Memory B cell (primary cell): ENCODE results near the gene LEUTX.
A peak's percentile ranks its signal among the peaks of the same experiment; 100 is the strongest.
"Not testable (repeated sequence)": the region's sequence is repeated elsewhere in the genome, so short reads cannot be mapped to it uniquely, and the experiment has no call there.

Experiments used
- ATAC-seq: fragments of 150-1000 bp; cut with Tn5 transposase; 2 replicates; pipeline ENCODE4 v1.10.0; 2021; ENCODE audit warnings: low read depth, mild to moderate bottlenecking, moderate library complexity
- DNase-seq, 2 donors: peaks; one replicate each; pipeline ENCODE4 v3.0.0; 2022; ENCODE audit warnings: low spot score in 2 of 2
- H3K27ac Mint-ChIP-seq: one replicate; pipeline ENCODE4 v1.8.0; 2022; ENCODE audit warnings: mild to moderate bottlenecking, moderate library complexity, mixed read lengths
- H3K27me3 Mint-ChIP-seq: one replicate; pipeline ENCODE4 v1.8.0; 2022; ENCODE audit warnings: mixed read lengths
- H3K36me3 Mint-ChIP-seq: one replicate; pipeline ENCODE4 v1.8.0; 2022; ENCODE audit warnings: mild to moderate bottlenecking, mixed read lengths
- H3K4me1 Mint-ChIP-seq: one replicate; pipeline ENCODE4 v1.8.0; 2022; ENCODE audit warnings: mixed read lengths
- H3K4me3 Mint-ChIP-seq: one replicate; pipeline ENCODE4 v1.8.0; 2022; ENCODE audit warnings: mild to moderate bottlenecking, moderate library complexity, mixed read lengths
- H3K9me3 Mint-ChIP-seq: one replicate; pipeline ENCODE4 v1.8.0; 2022; ENCODE audit warnings: mixed read lengths

LEUTX gene

DNA sequence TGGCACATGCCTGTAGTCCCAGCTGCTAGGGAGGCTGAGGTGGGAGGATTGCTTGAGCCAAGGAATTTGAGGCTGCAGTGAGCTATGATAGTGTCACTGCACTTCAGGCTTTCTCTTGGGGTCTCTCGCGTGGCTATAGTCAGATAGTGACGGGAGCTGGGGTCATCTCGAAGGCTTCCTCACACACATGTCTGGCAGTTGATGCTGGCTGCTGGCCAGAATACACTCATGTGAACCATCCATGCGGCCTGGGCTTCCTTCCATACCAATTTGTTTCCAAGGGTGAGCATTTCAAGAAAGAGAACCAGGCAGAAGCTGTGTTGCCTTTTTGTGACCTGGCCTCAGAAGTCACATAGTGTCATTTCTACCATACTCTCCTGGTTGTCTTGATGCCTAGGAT is 26.4 kb downstream of the LEUTX start:
- Mint-ChIP-seq H3K27me3 (peaks cover 16% of the 10 kb centered on the region), H3K36me3 (no peaks in the 10 kb centered on the region), H3K27ac (no peak overlapping the region), H3K9me3 (no peaks in the 10 kb centered on the region), H3K4me3 (no peak overlapping the region), H3K4me1 (no peaks in the 10 kb centered on the region)
- no peak for DNase-seq
- no peak for ATAC-seq

DNA sequence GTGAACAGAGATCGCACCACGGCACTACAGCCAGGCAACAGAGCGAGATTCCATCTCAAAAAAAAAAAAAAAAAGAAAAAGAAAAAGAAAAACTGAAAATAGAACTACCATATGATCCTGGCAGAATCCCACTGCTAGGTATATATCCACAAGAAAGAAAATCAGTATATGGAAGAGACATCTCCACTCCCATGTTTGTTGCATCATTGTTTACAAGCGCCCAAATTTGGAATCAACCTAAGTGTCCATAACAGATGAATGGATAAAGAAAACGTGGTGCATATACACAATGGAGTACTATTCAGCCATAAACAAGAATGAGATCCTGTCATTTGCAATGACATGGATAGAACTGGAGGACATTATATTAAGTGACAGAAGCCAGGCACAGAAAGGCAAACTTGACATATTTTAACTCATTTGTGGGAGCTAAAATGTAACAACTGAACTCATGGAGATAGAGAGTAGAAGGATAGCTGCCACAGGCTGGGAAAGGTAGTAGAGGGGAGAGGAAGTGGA is 29.3 kb downstream of the LEUTX start:
- Mint-ChIP-seq H3K4me3 (no peak overlapping the region), H3K36me3 (no peaks in the 10 kb centered on the region), H3K9me3 (no peaks in the 10 kb centered on the region), H3K4me1 (no peaks in the 10 kb centered on the region), H3K27me3 (peaks cover 10% of the 10 kb centered on the region), H3K27ac (no peak overlapping the region)
- ATAC-seq (no peak), DNase-seq (no peak)

DNA sequence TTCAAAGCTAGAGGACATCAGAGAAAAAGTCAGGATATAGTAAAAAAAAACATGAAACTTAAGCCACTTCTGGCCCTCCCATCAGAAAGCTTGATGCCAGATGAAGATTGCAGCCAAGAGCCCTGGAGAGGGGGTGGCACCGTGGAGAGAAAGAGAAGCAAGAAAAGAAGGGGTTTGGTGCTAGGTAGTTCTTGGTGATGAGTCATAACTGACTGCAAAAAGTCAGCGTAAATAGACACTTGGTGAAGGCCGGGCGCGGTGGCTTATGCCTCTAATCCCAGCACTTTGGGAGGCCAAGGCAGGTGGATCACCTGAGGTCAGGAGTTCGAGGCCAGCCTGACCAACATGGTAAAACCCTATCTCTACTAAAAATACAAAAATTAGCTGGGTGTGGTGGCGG is 30.0 kb downstream of the LEUTX start:
- H3K9me3 Mint-ChIP-seq, H3K4me3 Mint-ChIP-seq, DNase-seq, ATAC-seq, H3K36me3 Mint-ChIP-seq, H3K27ac Mint-ChIP-seq, H3K27me3 Mint-ChIP-seq, H3K4me1 Mint-ChIP-seq: not testable (repeated sequence)

DNA sequence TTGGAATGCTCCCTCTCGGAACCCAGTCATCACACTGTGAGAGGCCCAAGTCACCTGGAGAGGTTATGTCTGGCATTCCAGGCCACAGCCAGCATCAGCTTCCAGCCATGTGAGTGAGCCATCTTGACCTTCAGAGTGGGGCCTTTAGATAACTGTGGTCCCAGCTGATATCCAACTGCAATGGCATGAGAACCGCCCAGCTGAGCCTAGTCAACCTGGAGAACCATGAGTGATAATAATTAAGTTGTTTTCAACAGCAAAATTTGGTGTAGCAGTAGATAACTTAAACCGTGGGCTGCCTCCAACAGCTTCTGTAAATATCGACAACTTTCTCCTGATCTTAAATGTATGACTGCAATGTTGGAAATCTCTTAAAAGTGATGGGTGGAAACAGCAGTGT is 30.7 kb downstream of the LEUTX start:
- DNase-seq (no peak), ATAC-seq (no peak)
- Mint-ChIP-seq H3K36me3 (peaks cover 3% of the 10 kb centered on the region), H3K4me1 (no peaks in the 10 kb centered on the region), H3K27ac (no peak overlapping the region), H3K27me3 (peaks cover 5% of the 10 kb centered on the region), H3K9me3 (no peaks in the 10 kb centered on the region), H3K4me3 (no peak overlapping the region)

DNA sequence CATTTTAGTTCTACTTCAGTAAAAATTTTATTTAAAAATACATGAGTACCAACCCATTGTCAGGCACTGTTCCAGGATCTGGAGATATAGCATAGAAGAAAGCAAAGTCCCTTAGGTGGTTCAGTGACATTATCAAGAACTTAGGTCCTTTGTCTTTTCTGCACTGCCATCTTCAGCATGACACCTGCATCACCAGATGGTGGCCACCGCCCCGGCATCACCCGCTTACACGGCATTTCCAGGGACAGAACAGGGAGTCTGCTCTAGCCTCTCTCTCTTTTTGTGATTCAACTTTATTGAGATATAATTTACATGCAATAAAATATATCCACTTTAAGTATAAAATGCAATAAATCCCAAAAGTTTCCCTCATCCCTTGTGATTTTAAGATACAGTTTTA is 31.8 kb downstream of the LEUTX start:
- Mint-ChIP-seq H3K27ac (no peak overlapping the region), H3K27me3 (peaks cover 2% of the 10 kb centered on the region), H3K36me3 (peaks cover 3% of the 10 kb centered on the region), H3K4me3 (no peak overlapping the region), H3K4me1 (no peaks in the 10 kb centered on the region), H3K9me3 (no peaks in the 10 kb centered on the region)
- no peak for DNase-seq
- ATAC-seq: no peak

DNA sequence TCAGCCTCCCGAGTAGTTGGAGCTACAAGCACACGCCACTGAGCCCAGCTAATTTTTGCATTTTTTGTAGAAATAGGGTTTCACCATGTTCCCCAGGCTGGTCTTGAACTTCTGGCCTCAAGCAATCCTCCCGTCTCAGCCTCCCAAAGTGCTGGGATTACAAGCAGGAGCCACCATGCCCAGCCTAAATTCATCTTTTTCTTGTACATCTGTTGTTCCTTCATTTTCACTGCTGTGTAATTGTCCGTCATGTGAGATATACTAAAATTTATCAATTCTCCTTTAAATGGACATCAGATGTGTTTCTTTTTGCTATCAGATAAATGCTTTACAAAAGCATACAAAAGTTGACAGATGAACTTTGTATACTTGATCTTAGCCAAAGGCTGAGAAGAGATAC is 32.4 kb downstream of the LEUTX start:
- H3K9me3 Mint-ChIP-seq: no peaks in the 10 kb centered on the region
- H3K27me3 Mint-ChIP-seq: no peaks in the 10 kb centered on the region
- no peaks in the 10 kb centered on the region for H3K4me1 Mint-ChIP-seq
- ATAC-seq (no peak), DNase-seq (no peak)
- peaks cover 5% of the 10 kb centered on the region for H3K36me3 Mint-ChIP-seq
- H3K4me3 Mint-ChIP-seq: no peak overlapping the region
- no peak overlapping the region for H3K27ac Mint-ChIP-seq

DNA sequence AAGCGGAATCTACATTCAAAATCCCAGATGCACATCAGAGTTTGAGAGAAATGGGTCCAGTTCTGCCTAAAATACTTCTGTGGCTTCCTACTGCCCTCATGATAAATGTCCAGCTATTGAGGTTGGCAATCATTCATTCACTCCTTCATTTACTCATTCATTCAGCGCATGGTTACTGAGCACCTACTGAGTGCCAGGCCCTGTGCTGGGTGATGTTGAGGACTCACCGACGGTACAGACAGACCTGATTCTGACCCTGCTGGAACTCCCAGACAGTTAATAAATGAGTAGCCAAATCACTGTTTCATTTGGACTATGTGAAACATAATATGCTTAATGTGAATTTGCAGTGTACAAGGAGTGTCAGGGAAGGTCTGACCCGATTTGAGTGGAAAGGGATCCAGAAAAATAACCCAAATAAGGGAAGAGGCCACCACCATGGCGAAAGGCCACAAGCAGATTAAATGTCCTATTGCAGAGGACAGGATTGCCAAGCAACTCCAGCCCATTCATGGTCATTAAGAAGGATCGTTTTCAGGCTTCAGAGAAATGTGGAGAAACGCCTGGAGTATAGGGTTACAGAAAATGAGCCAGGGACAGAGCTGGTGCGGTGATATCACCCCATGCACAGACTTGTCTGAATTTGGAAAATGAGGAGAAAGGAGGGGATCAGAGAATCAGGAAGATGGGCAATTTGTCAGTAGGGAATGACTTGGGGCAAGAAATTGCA is 34.8 kb downstream of the LEUTX start:
- no peak overlapping the region for H3K4me3 Mint-ChIP-seq
- peaks cover 13% of the 10 kb centered on the region for H3K36me3 Mint-ChIP-seq
- no peaks in the 10 kb centered on the region for H3K9me3 Mint-ChIP-seq
- H3K27me3 Mint-ChIP-seq: no peaks in the 10 kb centered on the region
- ATAC-seq (no peak), DNase-seq (no peak)
- peaks cover 3% of the 10 kb centered on the region for H3K4me1 Mint-ChIP-seq
- no peak overlapping the region for H3K27ac Mint-ChIP-seq

DNA sequence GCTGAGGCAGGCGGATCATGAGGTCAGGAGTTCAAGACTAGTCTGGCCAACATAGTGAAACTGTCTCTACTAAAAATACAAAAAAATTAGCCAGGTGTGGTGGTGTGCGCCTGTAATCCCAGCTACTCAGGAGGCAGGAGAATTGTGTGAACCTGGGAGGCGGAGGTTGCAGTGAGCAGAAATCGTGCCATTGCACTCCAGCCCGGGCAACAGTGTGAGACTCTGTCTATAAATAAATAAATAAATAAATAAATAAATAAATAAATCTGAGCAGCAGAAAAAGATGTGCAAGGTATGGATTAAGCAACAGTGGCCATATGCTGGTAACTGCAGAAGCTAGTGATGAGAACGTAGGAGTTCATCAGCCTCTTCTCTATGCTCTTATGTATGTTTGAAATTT is 35.5 kb downstream of the LEUTX start:
- H3K36me3 Mint-ChIP-seq: peaks cover 14% of the 10 kb centered on the region
- not testable (repeated sequence) for H3K27ac Mint-ChIP-seq, H3K4me1 Mint-ChIP-seq, H3K27me3 Mint-ChIP-seq, ATAC-seq, H3K4me3 Mint-ChIP-seq, H3K9me3 Mint-ChIP-seq, DNase-seq

DNA sequence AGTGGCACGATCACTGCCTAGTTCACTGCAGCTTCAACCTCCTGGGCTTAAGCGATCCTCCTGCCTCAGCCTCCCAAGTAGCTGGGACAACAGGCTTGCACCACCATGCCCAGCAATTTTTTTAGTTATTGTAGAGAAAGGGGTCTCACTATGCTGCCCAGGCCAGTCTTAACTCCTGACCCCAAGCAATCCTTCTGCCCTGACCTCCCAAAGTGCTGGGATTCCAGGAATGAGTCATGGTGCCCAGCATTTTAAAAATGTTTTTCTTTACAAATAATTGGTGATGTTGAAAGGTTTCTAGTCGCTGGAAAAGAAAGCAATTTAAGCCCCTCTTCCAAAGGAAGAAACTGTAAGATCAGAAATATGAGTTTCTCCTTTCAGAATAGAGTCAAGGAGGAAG is 35.9 kb downstream of the LEUTX start:
- Mint-ChIP-seq H3K9me3 (no peaks in the 10 kb centered on the region), H3K27ac (no peak overlapping the region), H3K4me3 (no peak overlapping the region), H3K4me1 (peaks cover 14% of the 10 kb centered on the region), H3K36me3 (peaks cover 16% of the 10 kb centered on the region), H3K27me3 (no peaks in the 10 kb centered on the region)
- ATAC-seq (no peak), DNase-seq (no peak)

DNA sequence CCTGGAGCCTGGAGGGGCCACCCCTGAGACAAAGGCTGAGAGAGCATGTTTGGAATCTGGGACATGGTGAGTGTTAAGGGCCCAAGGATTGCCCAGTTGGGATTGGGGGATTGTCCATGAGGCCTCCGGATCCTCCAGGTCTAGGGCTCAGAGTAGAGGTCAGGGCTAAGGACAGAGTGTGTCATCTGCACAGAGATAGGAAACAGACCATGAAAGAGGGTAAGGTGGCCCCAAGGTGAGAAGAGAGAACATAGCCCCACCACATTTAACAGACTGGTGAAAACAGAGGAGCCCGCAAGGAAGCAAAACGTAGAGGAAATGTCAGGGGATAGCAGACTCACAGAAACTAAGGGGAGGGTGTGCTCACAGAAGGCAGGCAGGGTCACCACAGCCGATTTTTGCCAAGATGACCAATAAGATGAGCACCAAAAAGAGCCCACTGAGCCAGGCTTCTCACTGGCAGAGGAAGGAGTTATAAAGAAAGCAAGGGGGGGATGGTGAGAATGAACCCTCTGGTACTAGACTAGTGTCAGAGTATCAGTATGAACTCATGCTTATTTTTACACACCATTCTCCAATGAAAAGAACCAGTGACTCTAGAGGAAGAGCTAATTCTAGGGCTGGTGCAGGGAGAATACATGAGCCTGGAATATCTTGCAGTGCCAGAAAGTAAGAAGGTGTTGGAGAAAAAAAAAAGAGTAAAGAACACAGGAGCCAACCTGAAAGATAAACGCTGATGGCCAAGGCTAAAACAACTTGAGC is 37.8 kb downstream of the LEUTX start:
- ATAC-seq (no peak), DNase-seq (no peak)
- no peak overlapping the region for H3K27ac Mint-ChIP-seq
- H3K9me3 Mint-ChIP-seq: no peaks in the 10 kb centered on the region
- H3K27me3 Mint-ChIP-seq: no peaks in the 10 kb centered on the region
- H3K4me1 Mint-ChIP-seq: peaks cover 15% of the 10 kb centered on the region
- no peak overlapping the region for H3K4me3 Mint-ChIP-seq
- peaks cover 16% of the 10 kb centered on the region for H3K36me3 Mint-ChIP-seq

DNA sequence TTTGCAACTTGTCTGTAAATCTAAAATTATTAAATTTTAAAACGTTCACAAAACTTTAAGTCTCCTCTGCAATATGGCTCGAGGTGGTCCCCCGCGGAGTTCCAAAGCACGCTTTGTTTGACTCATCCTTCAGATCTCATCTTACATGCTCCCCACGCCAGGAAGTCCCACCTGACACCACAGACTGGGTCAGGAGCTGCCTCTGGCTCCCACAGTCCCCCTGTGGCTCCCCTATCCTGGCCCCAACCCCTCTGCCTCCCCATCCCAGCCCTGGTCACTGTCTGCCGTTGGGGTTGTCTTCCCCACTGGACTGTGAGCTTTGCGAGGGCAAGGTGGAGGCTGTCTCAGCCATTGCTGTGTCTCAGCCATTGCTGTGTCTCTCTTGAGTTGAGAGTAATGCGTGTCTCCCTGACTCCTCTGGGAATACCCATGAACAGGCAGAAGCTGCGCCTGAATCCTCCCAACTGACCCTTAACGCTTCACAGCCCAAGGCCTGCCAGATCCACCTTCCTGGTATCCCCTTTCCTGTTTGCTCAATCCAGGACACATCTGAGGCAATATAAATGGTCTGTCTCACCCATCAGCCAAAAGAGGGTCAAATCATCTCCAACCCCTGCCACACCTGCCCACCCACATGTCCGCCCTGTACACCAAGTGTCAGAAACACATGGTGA is 39.4 kb downstream of the LEUTX start:
- no peak for DNase-seq
- Mint-ChIP-seq H3K4me1 (peaks cover 15% of the 10 kb centered on the region), H3K27me3 (no peaks in the 10 kb centered on the region), H3K9me3 (no peaks in the 10 kb centered on the region), H3K27ac (no peak overlapping the region), H3K36me3 (peaks cover 16% of the 10 kb centered on the region), H3K4me3 (no peak overlapping the region)
- ATAC-seq: no peak

DNA sequence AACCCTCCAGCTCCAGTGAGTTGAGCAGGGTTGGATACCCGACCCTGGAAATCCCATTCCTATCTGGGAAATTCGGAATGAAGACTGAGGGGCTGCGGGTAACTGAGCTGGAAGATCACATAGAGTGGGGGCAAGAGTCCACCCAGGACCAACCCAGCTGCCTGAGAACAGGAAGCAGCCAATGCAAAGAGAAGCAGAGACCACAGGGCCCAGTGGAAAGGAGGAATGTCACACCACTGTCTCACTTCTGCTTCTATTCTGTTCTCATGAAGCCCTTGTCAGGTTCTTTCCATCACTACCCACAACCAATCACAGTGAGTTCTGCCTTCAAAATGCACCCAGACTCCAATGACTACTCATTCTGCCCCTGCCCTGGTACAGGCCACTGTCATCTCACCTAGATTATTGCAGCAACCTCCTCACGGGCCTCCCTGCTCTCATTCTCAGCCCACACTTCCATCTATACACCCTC is 40.0 kb downstream of the LEUTX start:
- DNase-seq (no peak), ATAC-seq (peak; percentile 88)
- Mint-ChIP-seq H3K9me3 (no peaks in the 10 kb centered on the region), H3K27me3 (no peaks in the 10 kb centered on the region), H3K4me1 (peaks cover 15% of the 10 kb centered on the region), H3K27ac (peak overlapping the region; percentile 0), H3K4me3 (no peak overlapping the region), H3K36me3 (peaks cover 14% of the 10 kb centered on the region)

DNA sequence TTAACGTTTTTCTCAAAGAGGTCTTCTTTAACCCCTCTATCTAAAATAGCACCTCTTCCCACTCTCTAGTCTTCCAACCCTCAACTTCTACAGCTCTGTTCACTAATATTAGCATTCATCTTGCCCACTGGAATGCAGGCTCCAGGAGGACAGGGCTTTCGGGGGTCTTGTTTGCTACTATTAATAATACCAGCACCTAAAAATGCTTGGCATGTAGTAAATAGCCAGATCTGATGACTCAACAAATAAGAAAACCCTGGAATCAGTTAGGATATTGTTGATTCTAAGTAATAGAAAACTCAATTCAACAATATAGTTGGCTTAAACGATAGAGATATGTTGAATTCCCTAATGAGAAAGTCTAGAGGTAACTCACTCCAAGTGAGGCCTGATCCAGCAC is 41.1 kb downstream of the LEUTX start:
- Mint-ChIP-seq H3K27me3 (no peaks in the 10 kb centered on the region), H3K4me1 (peaks cover 15% of the 10 kb centered on the region), H3K9me3 (no peaks in the 10 kb centered on the region), H3K27ac (no peak overlapping the region), H3K4me3 (no peak overlapping the region), H3K36me3 (peaks cover 13% of the 10 kb centered on the region)
- DNase-seq: no peak
- ATAC-seq: no peak

DNA sequence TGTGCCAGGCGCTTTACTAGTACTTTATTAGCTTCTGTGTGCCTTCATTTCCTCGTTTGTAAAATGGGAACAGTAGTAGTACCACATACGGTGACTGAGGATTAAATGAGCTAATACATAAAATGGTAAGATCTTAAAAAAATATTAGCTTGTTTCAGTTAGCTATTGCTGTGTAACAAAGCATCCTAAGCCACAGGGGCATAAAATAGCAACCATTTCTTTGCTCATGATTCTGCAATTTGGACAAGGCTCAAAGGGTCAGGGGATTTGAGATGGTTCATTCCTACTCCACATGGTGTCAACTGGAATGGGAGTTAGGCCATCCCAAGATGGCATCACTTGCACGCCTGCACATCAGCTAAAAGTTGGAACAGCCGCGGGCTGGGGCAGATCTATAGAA is 42.0 kb downstream of the LEUTX start:
- Mint-ChIP-seq H3K27me3 (no peaks in the 10 kb centered on the region), H3K4me1 (peaks cover 15% of the 10 kb centered on the region), H3K9me3 (no peaks in the 10 kb centered on the region), H3K36me3 (peaks cover 13% of the 10 kb centered on the region), H3K27ac (no peak overlapping the region), H3K4me3 (no peak overlapping the region)
- no peak for DNase-seq
- ATAC-seq: no peak
